ENCODE measurements around the gene LENG8.
"Not testable (repeated sequence)": the region's sequence is repeated elsewhere in the genome, so short reads cannot be mapped to it uniquely, and the experiment has no call there.

The LENG8 gene

GRCh38 chr19:54462655-54463530, 13.9 kb downstream of the LENG8 start:
- FAIRE-seq: no peak

DNA sequence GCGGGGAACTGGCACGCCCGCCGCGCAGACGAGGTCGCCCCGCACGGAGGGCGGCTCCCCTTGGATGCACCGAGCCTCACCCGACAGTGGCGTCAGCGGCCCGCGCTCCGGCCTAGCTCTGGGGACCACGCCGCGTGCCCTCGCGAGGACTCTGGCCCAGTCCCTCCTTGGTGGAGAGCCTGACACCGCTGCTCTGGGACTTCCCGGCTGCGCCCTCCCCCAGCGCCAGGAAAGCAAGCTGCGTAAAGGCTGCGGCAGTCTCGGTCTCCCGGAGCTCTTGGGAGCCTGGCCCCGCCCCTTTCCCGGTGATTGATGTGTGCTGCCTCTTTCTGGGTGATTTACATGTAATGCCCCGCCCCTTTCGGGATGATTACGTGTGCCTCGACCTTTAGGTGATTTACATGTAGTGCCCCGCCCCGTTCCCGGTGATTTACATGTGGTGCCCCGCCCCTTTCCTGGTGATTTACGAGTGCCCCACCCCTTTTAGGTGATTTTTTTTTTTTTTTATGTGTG, 14.6 kb downstream of the LENG8 start, which contains the start of gene LENG9:
Gene LENG9 (minus strand): TSS at position 248 of the 513 bp plus-strand sequence. CDS start 252 bp downstream, outside the sequence.
- FAIRE-seq: peak; percentile 100

DNA sequence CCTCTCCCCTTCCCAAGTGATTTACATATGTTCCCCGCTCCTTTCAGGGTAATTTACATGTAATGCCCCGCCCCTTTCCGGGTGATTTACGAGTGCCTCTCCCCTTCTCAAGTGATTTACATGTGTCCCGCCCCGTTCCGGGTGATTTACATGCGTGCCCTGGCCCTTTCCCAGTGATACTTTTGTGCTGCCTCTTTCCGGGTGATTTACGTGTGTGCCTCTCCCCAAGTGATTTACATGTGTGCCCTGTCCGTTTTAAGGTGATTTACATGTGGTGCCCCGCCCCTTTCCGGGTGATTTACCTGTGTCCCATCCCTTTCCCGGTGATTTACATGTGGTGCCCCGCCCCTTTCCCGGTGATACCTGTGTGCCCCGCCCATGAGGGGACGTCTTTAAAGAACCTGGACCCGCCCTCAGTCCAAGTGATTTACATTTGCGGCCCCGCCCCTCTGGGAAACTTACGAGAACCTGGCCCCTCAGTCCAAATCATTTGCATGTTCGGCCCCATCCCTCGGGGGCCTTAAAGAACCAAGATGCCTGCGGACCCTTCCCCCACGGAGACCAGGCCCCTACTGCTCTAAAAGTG, 15.1 kb downstream of the LENG8 start:
- no peak for FAIRE-seq

DNA sequence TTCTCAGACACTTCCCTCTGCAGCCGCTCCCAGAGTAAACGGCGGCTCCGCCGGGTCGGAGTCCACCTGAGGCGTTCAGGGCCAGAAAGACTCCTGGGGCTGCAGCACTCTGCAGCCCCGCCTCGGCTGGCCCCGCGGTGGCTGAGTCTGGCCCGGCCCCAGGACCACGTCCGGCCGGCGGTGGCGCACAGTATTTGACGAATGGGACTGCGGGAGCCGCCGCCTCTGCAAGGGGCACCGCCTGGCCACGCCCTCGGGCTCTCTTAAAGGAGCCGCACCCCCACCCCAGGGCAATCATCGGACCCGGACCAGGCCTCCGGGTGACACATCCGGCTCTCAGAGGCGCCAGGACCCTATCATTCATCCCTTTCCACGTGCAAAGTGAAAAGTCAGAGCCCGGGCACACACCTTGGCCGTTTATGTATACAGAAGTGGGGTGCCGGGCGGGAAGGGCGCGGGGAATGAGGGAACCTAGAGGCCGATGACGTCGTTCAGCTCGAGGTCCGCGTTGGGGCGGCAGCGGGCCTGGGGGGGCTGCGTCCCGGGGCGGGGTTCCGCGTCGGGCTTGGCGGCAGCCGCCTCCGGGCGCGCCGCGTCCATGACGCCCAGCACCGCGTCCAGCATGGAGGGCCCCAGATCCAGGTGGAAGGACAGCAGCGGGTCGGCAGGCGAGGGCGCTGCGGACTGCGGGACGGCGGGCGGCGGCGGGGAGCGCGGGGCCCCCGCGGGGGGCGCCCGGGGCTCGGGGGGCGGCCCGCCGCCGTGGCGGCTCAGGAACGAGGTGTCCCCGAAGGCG, 15.8 kb downstream of the LENG8 start:
- FAIRE-seq: peak; percentile 62

DNA sequence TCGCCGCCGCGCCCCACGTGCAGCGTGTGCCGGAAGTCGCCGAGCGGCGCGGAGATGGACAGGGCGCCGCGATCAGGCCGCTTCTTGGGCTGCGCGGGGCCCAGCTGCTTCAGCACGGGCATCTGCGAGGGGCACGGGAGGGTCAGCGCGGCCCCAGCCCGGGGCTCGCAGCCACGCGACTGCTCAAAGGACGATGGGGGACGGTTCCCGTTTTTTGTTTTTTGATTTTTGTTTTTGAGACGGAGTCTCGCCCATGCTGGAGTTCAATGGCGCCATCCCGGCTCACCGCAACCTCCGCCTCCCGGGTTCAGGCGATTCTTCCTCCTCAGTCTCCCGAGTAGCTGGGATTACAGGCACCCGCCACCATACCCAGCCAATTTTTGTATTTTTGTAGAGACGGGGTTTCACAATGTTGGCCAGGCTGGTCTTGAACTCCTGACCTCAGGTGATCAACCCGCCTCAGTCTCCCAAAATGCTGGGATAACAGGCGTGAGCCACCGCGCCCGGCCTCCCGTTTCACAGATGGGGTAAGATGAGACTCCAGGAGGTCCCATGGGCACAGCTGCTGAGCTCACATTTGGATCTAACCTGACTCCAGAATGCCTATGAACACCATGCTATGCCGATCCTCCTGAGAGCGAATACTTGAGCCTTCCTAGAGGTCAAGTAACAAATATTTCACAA, 16.6 kb downstream of the LENG8 start:
- FAIRE-seq: no peak

- not testable (repeated sequence) for FAIRE-seq
Measured at GRCh38 chr19:54466110-54466480, 17.1 kb downstream of the LENG8 start.

GRCh38 chr19:54469496-54469934, 20.5 kb downstream of the LENG8 start:
- FAIRE-seq: no peak

DNA sequence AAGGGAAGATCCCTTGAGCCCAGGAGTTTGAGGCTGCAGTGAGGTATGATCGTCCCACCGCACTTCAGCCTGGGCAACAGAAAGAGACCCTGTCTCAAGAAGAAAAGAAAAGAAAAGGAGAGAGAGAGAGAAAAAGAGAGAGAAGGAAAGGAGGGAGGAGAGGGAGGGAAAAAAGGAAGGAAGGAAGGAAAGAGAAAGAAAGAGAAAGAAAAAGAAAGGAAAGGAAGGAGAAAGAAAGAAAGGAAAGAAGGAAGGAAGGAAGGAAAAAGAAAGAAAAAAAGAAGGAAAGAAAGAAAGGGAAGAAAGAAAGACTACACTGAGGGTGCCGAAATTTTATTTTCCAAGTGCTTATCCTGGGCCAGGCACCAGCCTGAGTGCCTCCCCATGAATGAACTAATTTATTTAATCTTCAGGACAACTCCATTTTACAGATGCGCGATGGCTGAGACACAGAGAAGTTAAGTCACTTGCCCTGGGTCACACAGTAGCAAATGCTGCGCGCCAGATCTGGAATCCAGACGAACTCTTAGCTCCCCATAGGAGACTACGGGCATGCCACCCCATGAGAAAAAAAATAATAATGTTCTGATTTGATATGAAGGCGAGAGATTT, 21.4 kb downstream of the LENG8 start:
- no peak for FAIRE-seq

DNA sequence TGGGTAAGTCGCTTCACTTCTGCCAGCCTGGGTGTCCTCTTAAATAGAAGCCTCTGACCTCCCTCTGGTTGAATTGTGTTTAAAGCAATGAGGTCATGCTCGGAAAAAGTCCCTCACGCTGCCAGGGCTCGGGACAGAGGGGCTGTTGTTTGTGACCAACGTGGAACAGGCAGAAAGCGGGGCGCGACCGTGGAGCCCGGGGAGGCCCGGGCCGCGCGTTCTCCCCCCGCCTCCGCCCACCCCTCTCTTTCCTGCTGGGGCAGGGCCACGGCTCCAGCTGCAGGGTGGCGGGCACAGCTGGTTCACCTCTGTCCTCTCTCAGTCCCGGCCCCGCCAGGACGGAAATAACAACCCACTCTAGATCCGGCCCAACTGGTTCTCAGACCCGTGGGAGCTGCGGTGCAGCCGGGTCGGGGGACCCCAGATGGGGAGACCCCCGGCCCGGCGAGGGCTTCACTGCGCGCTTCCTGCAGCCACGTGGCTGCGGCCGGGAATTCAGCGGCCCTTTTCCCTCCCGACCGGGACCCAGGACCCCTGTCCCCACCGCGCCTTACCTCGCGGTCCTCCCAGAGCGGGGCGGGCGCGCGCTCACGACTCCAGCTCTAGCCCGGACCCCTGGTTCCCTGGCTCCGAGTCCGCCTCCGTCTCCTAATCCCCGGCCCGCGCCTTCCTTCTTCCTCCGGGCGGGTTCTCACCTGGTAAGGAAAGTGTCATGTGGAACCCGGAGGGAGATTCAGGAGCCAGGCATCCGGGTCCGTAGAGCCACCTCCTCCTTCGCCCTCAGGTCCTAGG, 22.2 kb downstream of the LENG8 start:
- FAIRE-seq: no peak

GRCh38 chr19:54473071-54473891, 24.3 kb downstream of the LENG8 start, which contains the start of gene CDC42EP5:
Gene CDC42EP5 (minus strand): TSS chr19:54473296. CDS start chr19:54465547, 7,749 bp downstream.
- peak; percentile 97 for FAIRE-seq

GRCh38 chr19:54473892-54474372, 24.9 kb downstream of the LENG8 start:
- no peak for FAIRE-seq

GRCh38 chr19:54475706-54476105, 26.7 kb downstream of the LENG8 start:
- no peak for FAIRE-seq

- FAIRE-seq: no peak
Measured at GRCh38 chr19:54477650-54478049, 28.7 kb downstream of the LENG8 start.

- FAIRE-seq: peak; percentile 81
Measured at GRCh38 chr19:54478677-54479266, 29.8 kb downstream of the LENG8 start.

GRCh38 chr19:54480051-54480450, 31.1 kb downstream of the LENG8 start:
- no peak for FAIRE-seq

DNA sequence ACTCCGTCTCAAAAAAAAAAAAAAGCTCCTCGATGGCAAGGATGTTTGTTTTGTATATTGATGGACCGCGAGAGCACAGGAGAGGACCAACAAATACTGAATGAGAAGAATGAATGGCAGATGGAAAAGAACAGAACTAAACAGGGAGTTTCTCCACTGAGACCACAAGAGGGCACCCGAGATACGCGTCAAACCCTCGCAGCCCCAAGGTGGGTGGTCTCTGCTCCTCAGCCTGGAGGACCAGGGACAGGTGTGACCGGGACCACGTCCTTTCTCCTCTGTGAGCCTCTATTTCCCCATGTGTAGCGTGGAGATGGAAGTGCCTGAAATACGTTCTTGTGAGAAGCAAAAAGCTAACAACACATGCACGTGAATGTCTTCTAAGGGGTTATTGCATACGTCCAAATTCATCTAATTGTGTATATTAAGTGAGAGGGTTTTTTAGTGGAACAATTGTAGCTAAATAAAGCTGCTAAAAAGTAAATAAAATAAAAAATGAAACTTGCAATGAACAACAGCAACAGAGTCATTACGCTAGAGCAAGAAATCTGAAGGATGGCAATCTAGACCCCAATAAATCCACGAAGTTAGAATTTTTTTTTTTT, 32.4 kb downstream of the LENG8 start:
- FAIRE-seq: no peak

DNA sequence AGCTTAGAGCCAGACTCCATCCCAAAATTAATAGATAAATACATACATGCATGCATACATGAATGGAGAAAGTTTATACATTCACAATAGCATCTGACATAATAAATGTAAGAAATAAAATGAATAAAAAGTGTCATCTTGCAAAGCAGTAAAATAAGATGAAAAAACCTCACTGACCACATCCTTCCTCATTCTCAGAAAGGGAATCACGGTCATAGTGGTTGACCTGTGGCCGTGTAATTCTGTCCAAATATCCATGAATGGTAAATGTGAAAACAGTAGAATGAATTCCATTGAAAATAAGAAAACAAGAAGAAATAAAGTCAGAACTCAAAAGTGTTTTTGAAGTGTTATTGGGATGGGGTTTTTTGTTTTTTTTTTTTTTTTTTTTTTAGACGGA, 33.9 kb downstream of the LENG8 start:
- FAIRE-seq: no peak

DNA sequence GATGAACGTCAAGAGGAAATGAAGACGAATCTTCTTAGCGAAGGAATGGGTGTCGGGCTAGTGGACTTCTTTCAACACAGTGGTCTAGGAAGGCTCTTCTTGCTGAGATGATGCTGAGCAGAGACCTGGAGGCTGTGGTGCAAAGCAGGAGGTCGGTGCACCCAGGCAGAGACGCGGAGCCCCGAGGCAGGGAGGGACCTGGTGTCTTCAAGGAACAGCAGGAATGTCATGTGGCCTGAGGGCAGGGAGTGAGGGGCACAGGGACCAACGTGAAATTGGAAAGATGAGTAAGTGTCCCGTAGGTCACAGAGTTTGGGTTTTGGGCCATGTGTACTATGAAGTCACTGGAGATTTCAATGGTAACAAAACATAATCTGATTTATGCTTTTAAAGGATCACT, 35.5 kb downstream of the LENG8 start:
- no peak for FAIRE-seq

DNA sequence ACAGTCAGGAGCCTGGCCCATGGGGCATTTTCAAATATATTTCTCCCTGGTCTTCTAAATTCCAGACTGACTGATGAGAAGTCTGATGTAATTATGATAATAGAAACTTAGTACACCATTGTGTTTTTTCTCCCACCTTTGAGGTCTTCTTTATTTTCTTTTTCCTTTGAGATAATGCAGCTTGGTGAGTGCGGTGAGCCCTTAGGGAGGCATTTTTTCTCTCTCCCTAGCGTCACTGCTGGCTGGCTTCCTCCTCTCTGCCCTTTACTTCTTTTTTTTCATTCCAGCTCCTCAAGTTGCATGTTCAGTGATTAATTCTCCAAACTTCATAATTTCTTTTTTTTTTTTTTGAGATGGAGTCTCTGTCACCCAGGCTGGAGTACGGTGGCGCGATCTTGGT, 36.9 kb downstream of the LENG8 start:
- no peak for FAIRE-seq
